SU-DHL-6 (cell line): Measurements from ENCODE around the gene PAFAH1B1.

Experiments
- H2AFZ ChIP-seq: fragments of 200-600 bp; sonication (generic); 2 replicates; pipeline ENCODE4 v1.6.1; 2014; ENCODE audit warnings: low read depth, mild to moderate bottlenecking, moderate library complexity, mixed read lengths, antibody characterized with exemption, low read length; ENCODE audit not compliant: severe bottlenecking
- H3F3A ChIP-seq: fragments of 200-600 bp; shearing (Covaris generic); 2 replicates; pipeline ENCODE4 v1.6.0; 2016; ENCODE audit warnings: antibody characterized with exemption, mild to moderate bottlenecking; ENCODE audit not compliant: insufficient read depth
- H3K27ac ChIP-seq: fragments of 200-600 bp; sonication (generic); 2 replicates; pipeline ENCODE4 v1.5.1; 2016; ENCODE audit warnings: low read depth, mild to moderate bottlenecking, low read length, moderate library complexity, mixed read lengths
- H3K27me3 ChIP-seq: fragments of 200-600 bp; sonication (generic), shearing (Covaris generic); 2 replicates; pipeline ENCODE4 v1.6.0; 2014; ENCODE audit warnings: mild to moderate bottlenecking, low read length
- H3K36me3 ChIP-seq: fragments of 200-600 bp; sonication (generic); 2 replicates; pipeline ENCODE4 v1.6.1; 2014; ENCODE audit warnings: mild to moderate bottlenecking, low read length, mixed read lengths
- H3K4me2 ChIP-seq: fragments of 300-600, 200-600 bp; shearing (Covaris generic), sonication (generic); 2 replicates; pipeline ENCODE4 v1.6.0; 2014; ENCODE audit warnings: low read length, low read depth, mild to moderate bottlenecking; ENCODE audit not compliant: poor library complexity, severe bottlenecking
- H3K4me3 ChIP-seq: fragments of 200-600 bp; sonication (generic); 2 replicates; pipeline ENCODE4 v1.5.1; 2014; ENCODE audit warnings: antibody characterized with exemption, low read length, mild to moderate bottlenecking, mixed read lengths; ENCODE audit not compliant: insufficient read depth, poor library complexity, severe bottlenecking
- H3K79me2 ChIP-seq: fragments of 200-600 bp; sonication (generic); 2 replicates; pipeline ENCODE4 v1.6.1; 2014; ENCODE audit warnings: mild to moderate bottlenecking, low read length, moderate library complexity; ENCODE audit not compliant: insufficient read depth
- H3K9ac ChIP-seq: fragments of 200-600 bp; sonication (generic); 2 replicates; pipeline ENCODE4 v1.7.0; 2014; ENCODE audit warnings: mild to moderate bottlenecking, low read length
- H3K9me2 ChIP-seq: fragments of 200-600 bp; sonication (generic); replicated peaks from 2 replicates; pipeline ENCODE4 v1.6.1; 2014; ENCODE audit warnings: low read length; ENCODE audit not compliant: insufficient read depth
- H3K9me3 ChIP-seq: fragments of 200-600 bp; sonication (generic); 2 replicates; pipeline ENCODE4 v1.6.1; 2014; ENCODE audit warnings: low read length, mixed read lengths; ENCODE audit not compliant: insufficient read depth
- H4K20me1 ChIP-seq: fragments of 200-600 bp; sonication (generic); 2 replicates; pipeline ENCODE4 v1.6.1; 2014; ENCODE audit warnings: low read depth, mild to moderate bottlenecking, antibody characterized with exemption, low read length, moderate library complexity, mixed read lengths
- CTCF ChIP-seq: fragments of 200-600 bp; sonication (generic); IDR thresholded peaks from one replicate; pipeline ENCODE4 v1.5.1; 2017; ENCODE audit warnings: antibody characterized with exemption, mild to moderate bottlenecking, low read length, moderate library complexity; ENCODE audit not compliant: insufficient read depth, poor library complexity, severe bottlenecking
- EZH2phosphoT487 ChIP-seq: fragments of 200-600 bp; sonication (generic), shearing (Covaris generic); conservative IDR thresholded peaks from 2 replicates; pipeline ENCODE4 v1.6.1; 2018; ENCODE audit warnings: mild to moderate bottlenecking, antibody characterized with exemption, low read length, moderate library complexity, mixed read lengths

The PAFAH1B1 gene

GRCh38 chr17:2560658-2561057 lies 32.8 kb upstream of the PAFAH1B1 start:
- Histone ChIP-seq H3K9ac (no peak overlapping the region), H3K9me3 (peaks cover 3% of the 10 kb centered on the region; the same call in 1 of the 2 replicates), H3K36me3 (no peaks in the 10 kb centered on the region), H3K79me2 (no peaks in the 10 kb centered on the region), H4K20me1 (no peaks in the 10 kb centered on the region), H2AFZ (no peak overlapping the region), H3K4me2 (no peak overlapping the region), H3K27ac (no peak overlapping the region), H3K4me3 (no peak overlapping the region), H3F3A (no peaks in the 10 kb centered on the region), H3K9me2 (no peaks in the 10 kb centered on the region), H3K27me3 (no peaks in the 10 kb centered on the region)
- TF ChIP-seq EZH2phosphoT487 = no peak
- no peak for TF ChIP-seq CTCF

DNA sequence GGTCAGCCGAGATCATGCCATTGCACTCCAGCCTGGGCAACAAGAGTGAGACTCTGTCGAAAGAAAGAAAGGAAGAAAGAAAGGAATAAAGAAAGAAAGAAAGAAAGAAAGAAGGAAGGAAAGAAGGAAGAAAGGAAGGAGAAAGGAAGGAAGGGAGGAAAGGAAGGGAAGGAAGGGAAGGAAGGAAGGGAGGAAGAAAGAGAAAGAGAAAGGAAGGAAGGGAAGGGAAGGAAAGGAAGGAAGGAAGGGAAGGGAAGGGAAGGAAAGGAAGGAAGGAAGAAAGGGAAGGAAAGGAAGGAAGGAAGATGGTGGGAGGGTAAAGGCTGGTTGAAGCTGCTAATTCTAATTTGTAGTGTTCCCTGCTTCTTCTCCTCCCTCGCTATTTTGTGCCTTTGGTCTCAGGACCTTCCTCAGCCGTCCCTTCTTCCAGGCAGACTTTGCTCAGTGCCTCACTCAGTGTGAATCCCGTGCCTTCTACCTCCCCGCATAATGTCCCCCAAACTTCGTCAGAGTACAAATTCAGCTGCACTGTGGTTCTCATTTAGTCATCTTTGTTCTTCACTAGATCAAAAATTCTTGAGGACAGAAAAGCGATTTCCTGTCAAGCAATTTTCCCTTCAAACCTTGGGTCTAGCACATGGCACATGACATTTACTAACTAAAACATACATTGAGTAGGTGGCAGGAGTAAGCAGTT lies 31.1 kb upstream of the PAFAH1B1 start:
- peaks cover 3% of the 10 kb centered on the region; the same call in 1 of the 2 replicates for H3K9me3 ChIP-seq
- H3K4me3 ChIP-seq = no peak overlapping the region
- no peaks in the 10 kb centered on the region for H3K27me3 ChIP-seq
- no peaks in the 10 kb centered on the region for H3F3A ChIP-seq
- no peak overlapping the region for H2AFZ ChIP-seq
- H4K20me1 ChIP-seq = no peaks in the 10 kb centered on the region
- no peak overlapping the region for H3K9ac ChIP-seq
- no peaks in the 10 kb centered on the region for H3K79me2 ChIP-seq
- H3K4me2 ChIP-seq = no peak overlapping the region
- no peaks in the 10 kb centered on the region for H3K36me3 ChIP-seq
- H3K27ac ChIP-seq = no peak overlapping the region
- TF ChIP-seq CTCF = no peak
- no peak for TF ChIP-seq EZH2phosphoT487
- no peaks in the 10 kb centered on the region for H3K9me2 ChIP-seq

DNA sequence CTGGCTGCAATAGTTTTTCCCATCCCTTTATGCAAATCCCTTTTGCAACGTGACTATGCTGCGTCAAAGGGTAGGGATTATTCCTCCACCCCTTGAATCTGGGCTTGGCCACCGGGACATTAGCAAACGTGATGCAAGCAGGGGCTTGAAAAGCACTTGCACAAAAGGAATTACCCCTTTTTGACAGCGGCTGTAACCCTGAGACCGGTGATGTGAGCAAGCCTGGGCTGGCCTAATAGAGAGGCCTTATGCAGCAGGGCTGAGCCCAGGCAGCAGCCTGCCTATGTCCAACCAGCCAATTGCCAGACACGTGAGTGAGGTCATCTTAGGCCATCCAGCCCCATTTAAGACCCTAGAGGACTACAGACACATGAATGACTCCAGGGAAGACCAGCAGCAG lies 30.4 kb upstream of the PAFAH1B1 start:
- H3K4me3 ChIP-seq = no peak overlapping the region
- no peaks in the 10 kb centered on the region for H4K20me1 ChIP-seq
- no peak for TF ChIP-seq CTCF
- TF ChIP-seq EZH2phosphoT487 = no peak
- no peak overlapping the region for H3K9ac ChIP-seq
- no peak overlapping the region for H3K27ac ChIP-seq
- no peak overlapping the region for H2AFZ ChIP-seq
- no peaks in the 10 kb centered on the region for H3K9me2 ChIP-seq
- no peaks in the 10 kb centered on the region for H3K27me3 ChIP-seq
- H3K79me2 ChIP-seq = no peaks in the 10 kb centered on the region
- no peaks in the 10 kb centered on the region for H3F3A ChIP-seq
- H3K36me3 ChIP-seq = no peaks in the 10 kb centered on the region
- H3K9me3 ChIP-seq = peaks cover 3% of the 10 kb centered on the region; the same call in 1 of the 2 replicates
- no peak overlapping the region for H3K4me2 ChIP-seq
